Common myeloid progenitor, CD34-positive (primary cell): ENCODE measurements around the gene RAP1GAP2.
"Not testable (repeated sequence)": the region's sequence is repeated elsewhere in the genome, so short reads cannot be mapped to it uniquely, and the experiment has no call there.

ENCODE experiments used
- CTCF ChIA-PET: fragments of 350-600 bp; sonication (Branson Sonifier 250); formaldehyde crosslinking; loops from one replicate; lab custom pipeline; 2021; ENCODE audit warnings: antibody characterized with exemption; lab: Charles Lee
- POLR2A ChIA-PET: fragments of 350-600 bp; sonication (Branson Sonifier 250); formaldehyde crosslinking; loops from one replicate; lab custom pipeline; 2021; ENCODE audit warnings: antibody characterized with exemption; lab: Charles Lee
- DNase-seq, 3 donors: peaks; one replicate each; pipeline versions ENCODE4 v3.0.0 to v3.0.0-alpha.2; 2013
- H3K27ac ChIP-seq, 2 experiments: 1 replicate in 1 of 2; 2 replicates in 1 of 2; pipeline ENCODE4 v1.7.0; 2013; ENCODE audit warnings: inconsistent platforms in 2 of 2, low read length in 2 of 2, mild to moderate bottlenecking in 2 of 2, low read depth in 1 of 2, moderate library complexity in 1 of 2; ENCODE audit not compliant: severe bottlenecking in 2 of 2, insufficient read depth in 1 of 2, poor library complexity in 1 of 2
- H3K27me3 ChIP-seq, 5 experiments: replicated peaks in 2 of 5; 1 replicate in 3 of 5; 2 replicates in 2 of 5; pipeline versions ENCODE4 v1.6.1 to v1.7.0; 2013; ENCODE audit warnings: low read length in 4 of 5, mild to moderate bottlenecking in 2 of 5, moderate library complexity in 2 of 5, inconsistent platforms in 1 of 5; ENCODE audit not compliant: insufficient read depth in 5 of 5, control insufficient read depth in 4 of 5
- H3K36me3 ChIP-seq, 4 experiments: 1 replicate in 2 of 4; 2 replicates in 2 of 4; pipeline versions ENCODE4 v1.6.1 to v1.7.0; 2013; ENCODE audit warnings: low read length in 3 of 4, control low read depth in 1 of 4, mild to moderate bottlenecking in 1 of 4; ENCODE audit not compliant: control insufficient read depth in 4 of 4, insufficient read depth in 4 of 4
- H3K4me1 ChIP-seq, 4 experiments: 1 replicate in 3 of 4; 2 replicates in 1 of 4; pipeline versions ENCODE4 v1.6.1 to v1.7.1; 2013; ENCODE audit warnings: low read length in 3 of 4, mild to moderate bottlenecking in 3 of 4, control low read depth in 1 of 4, inconsistent platforms in 1 of 4, moderate library complexity in 1 of 4; ENCODE audit not compliant: control insufficient read depth in 4 of 4, insufficient read depth in 4 of 4; ENCODE audit errors: control extremely low read depth in 1 of 4
- H3K4me3 ChIP-seq, 7 experiments: 1 replicate in 4 of 7; 2 replicates in 3 of 7; pipeline versions ENCODE4 v1.5.1 to v1.7.0; 2013; ENCODE audit warnings: mild to moderate bottlenecking in 7 of 7, low read length in 6 of 7, moderate library complexity in 6 of 7, inconsistent platforms in 2 of 7, low read depth in 2 of 7, control low read depth in 1 of 7; ENCODE audit not compliant: insufficient read depth in 4 of 7, control insufficient read depth in 1 of 7; ENCODE audit errors: extremely low read depth in 1 of 7
- H3K9me3 ChIP-seq, 5 experiments: 1 replicate in 4 of 5; 2 replicates in 1 of 5; pipeline versions ENCODE4 v1.6.1 to v1.7.1; 2013; ENCODE audit warnings: low read length in 4 of 5, mild to moderate bottlenecking in 2 of 5, inconsistent platforms in 1 of 5, low read depth in 1 of 5, moderate library complexity in 1 of 5; ENCODE audit not compliant: control insufficient read depth in 4 of 5, insufficient read depth in 2 of 5; ENCODE audit errors: control extremely low read depth in 1 of 5
- WGBS: methylation state at CpG from one replicate; pipeline ENCODE4 v1.1.5; 2013; ENCODE audit not compliant: insufficient coverage; 5-methylcytosine and 5-hydroxymethylcytosine counted together

The RAP1GAP2 gene

DNA sequence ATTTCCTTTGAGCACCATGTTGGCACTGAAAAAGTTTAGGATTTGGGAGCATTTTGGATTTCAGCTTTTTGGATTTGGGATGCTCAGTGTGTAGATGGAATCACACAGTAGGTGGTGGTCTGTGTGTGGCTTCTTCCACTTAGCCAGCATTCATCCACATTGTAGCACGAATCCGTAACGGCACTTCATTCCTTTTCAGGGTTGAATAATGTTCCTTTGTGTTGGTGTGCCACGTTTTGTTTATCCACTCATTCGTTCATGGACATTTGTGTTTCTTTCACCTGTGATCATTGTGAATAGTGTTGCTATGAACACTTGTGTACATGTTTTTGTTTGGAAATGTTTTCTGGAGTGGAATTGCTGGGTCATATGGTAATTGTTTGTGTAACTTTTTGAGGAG lies 85.1 kb downstream of the RAP1GAP2 start:
- peaks cover 0 to 7% (median 3%) of the 10 kb centered on the region in 4 experiments for H3K4me1 ChIP-seq
- POLR2A ChIA-PET, result no interaction called here
- WGBS, result 95% methylated on average over 3 of the region's 5 CpGs
- no peaks in the 10 kb centered on the region for H3K9me3 ChIP-seq
- CTCF ChIA-PET, result no interaction called here
- peaks cover 0 to 7% (median 1%) of the 10 kb centered on the region in 4 experiments for H3K36me3 ChIP-seq
- H3K4me3 ChIP-seq, result no peak overlapping the region
- no peak for DNase-seq
- H3K27ac ChIP-seq, result no peak overlapping the region
- H3K27me3 ChIP-seq, result no peaks in the 10 kb centered on the region

DNA sequence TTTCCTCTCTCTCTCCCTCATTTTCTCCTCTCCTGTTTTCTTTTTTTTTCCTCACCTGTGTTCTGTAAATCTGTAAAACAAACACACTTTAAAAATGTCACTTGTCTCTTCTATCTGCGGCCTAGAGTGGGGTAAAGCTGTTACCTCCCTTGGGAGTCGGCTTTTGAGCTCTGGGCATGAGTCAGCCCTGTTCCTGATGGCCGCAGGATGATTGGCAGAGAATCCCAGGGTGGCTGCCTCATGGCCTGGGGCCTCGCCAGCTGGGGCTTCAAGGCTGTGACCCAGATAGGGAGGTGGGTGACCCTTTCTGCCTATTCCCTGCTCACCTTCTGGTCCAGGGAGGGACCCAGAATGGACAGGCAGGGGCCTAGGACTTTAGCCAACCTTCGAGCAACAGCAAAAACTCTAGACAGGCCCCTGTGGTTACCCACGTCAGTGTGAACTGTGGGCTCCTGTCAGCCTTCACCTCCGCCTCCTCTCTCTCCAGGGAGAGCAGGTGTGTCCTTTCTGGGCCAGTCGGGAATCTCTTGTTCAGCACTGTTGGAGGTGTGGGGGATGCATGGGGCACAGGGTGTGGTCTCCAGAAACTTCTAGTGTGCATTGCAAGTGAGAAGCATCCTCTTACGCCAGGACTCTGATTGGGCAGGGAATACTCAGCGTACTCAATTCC lies 87.4 kb downstream of the RAP1GAP2 start:
- no peak overlapping the region for H3K4me3 ChIP-seq
- ChIA-PET CTCF (interaction anchor here (0.9 kb wide), 1 partner anchor 35 kb away, joined by 4 read pairs; no protein-coding TSS in a partner anchor), POLR2A (interaction anchor here (0.6 kb wide), 2 partner anchors 35 to 245 kb away, joined by 3 to 4 read pairs; no protein-coding TSS in a partner anchor)
- H3K36me3 ChIP-seq, result peaks cover 0 to 7% (median 1%) of the 10 kb centered on the region in 4 experiments
- H3K27ac ChIP-seq, result no peak overlapping the region
- H3K9me3 ChIP-seq, result no peaks in the 10 kb centered on the region
- peaks cover 0 to 7% (median 3%) of the 10 kb centered on the region in 4 experiments for H3K4me1 ChIP-seq
- H3K27me3 ChIP-seq, result no peaks in the 10 kb centered on the region
- DNase-seq, result peak in 1 of 3 donors; percentile 23
- WGBS, result 72% methylated on average over 8 of the region's 10 CpGs

DNA sequence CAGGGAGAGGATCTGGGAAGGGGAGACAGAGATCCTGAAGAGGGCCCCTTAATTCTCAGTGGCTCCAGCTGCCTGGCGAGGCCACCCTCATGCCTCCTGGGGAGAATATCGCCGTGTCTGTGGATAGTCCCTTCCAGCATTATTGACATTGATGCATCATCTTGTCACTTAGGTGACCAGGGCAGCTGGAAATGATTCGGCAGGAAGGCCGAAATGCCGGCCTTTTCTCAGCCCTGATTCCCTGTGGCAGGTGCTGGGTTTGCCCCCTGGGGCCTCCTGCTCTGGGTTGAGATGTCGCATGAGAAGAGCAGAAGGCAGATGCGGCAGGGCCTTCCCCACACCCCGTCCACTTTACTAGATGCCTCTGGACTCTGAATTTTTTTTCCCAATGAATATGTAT lies 89.5 kb downstream of the RAP1GAP2 start:
- peaks cover 0 to 7% (median 1%) of the 10 kb centered on the region in 4 experiments for H3K36me3 ChIP-seq
- no peak for DNase-seq
- H3K27ac ChIP-seq, result no peak overlapping the region
- 98% methylated on average over 3 of the region's 9 CpGs for WGBS
- CTCF ChIA-PET, result interaction anchor here (1.1 kb wide), 1 partner anchor 15 kb away, joined by 3 read pairs; no protein-coding TSS in a partner anchor
- no peaks in the 10 kb centered on the region for H3K9me3 ChIP-seq
- H3K4me1 ChIP-seq, result peaks cover 0 to 3% (median 1%) of the 10 kb centered on the region in 4 experiments
- no peaks in the 10 kb centered on the region for H3K27me3 ChIP-seq
- POLR2A ChIA-PET, result no interaction called here
- H3K4me3 ChIP-seq, result no peak overlapping the region

DNA sequence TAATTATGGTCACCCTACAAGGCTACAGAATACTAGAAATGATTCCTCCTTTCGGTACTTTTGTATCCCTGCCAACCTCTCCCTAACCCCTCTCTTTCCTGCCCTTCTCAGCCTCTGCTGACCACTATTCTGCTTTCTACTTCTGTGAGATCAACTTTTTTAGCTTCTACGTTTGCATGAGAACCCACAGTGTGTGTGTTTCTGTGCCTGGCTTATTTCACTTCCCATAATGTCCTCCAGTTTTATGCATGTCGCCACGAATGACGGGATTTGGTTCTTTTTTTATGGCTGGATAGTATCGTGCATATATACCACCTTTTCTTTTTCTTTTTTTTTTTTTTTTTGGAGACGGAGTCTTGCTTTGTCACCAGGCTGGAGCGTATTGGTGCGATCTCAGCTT lies 92.1 kb downstream of the RAP1GAP2 start:
- ChIA-PET CTCF (interaction anchor here (1.1 kb wide), 1 partner anchor 20 kb away, joined by 5 read pairs; no protein-coding TSS in a partner anchor), POLR2A (no interaction called here)
- WGBS, result 95% methylated on average over 5 of the region's 9 CpGs
- DNase-seq, result no peak
- H3K27ac ChIP-seq, result no peak overlapping the region
- no peak overlapping the region for H3K4me3 ChIP-seq
- peaks cover 0 to 4% (median 1%) of the 10 kb centered on the region in 4 experiments for H3K4me1 ChIP-seq
- H3K36me3 ChIP-seq, result peaks cover 0 to 7% (median 1%) of the 10 kb centered on the region in 4 experiments
- no peaks in the 10 kb centered on the region for H3K27me3 ChIP-seq
- H3K9me3 ChIP-seq, result no peaks in the 10 kb centered on the region

DNA sequence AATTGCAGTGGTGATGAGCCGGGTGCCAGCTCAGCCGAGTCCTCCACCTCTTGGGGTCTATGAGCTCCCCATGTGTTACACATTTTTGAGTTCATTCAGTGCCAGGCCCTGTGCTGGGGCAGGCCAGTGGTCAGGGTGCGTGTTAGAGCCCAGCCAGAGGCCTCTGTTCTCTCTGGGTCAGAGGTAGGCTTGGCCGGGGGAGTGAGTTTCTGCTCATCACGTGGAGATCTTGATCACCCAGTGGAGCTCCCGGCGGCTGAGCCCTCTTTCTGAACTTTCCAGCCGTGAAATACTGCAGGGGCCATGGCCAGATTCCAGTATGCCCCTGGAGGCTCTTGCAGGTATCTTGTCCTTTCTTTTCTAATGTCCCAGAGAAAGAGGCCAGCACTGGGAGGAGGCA lies 93.0 kb downstream of the RAP1GAP2 start:
- Histone ChIP-seq H3K4me3 (no peak overlapping the region), H3K36me3 (peaks cover 0 to 7% (median 1%) of the 10 kb centered on the region in 4 experiments), H3K4me1 (peaks cover 0 to 4% (median 0%) of the 10 kb centered on the region in 4 experiments), H3K27ac (no peak overlapping the region), H3K27me3 (no peaks in the 10 kb centered on the region), H3K9me3 (no peaks in the 10 kb centered on the region)
- CTCF ChIA-PET, result no interaction called here
- no peak for DNase-seq
- POLR2A ChIA-PET, result no interaction called here
- WGBS, result 98% methylated on average over 8 of the region's 8 CpGs

DNA sequence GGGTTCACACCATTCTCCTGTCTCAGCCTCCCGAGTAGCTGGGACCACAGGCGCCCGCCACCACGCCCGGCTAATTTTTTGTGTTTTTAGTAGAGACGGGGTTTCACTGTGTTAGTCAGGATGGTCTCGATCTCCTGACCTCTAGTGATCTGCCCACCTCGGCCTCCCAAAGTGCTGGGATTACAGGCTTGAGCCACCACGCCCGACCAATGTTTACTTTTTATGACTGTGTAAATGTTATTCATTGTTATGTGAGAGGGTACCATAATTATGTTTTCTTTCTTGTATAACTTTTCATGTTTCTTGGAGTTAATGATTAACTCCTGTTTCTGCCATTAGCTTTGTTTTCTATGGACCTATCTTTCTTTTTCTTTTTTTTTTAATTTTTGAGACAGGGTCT lies 94.5 kb downstream of the RAP1GAP2 start:
- H3K27ac ChIP-seq, H3K4me1 ChIP-seq, H3K27me3 ChIP-seq, CTCF ChIA-PET, H3K9me3 ChIP-seq, DNase-seq, H3K36me3 ChIP-seq, H3K4me3 ChIP-seq: not testable (repeated sequence)
- no CpG with 5 or more reads among the region's 10 CpGs for WGBS
- POLR2A ChIA-PET, result interaction anchor here (0.6 kb wide), 3 partner anchors 193 to 675 kb away, joined by 3 to 4 read pairs (median 3); no protein-coding TSS in a partner anchor
